ENCODE measurements around the gene DCK. TPM values are rescaled to one million over a fixed set of nuclear protein-coding genes. Genes with fewer than 3 reads are reported as not detected.

DCK gene
- total RNA-seq, 2 donors from 2014 or later: 4.6 to 7.3 TPM

GRCh38 chr4:70976252-70976651 is 17.2 kb upstream of the DCK start:
- H3K36me3 ChIP-seq (replicated peaks in 1 of 2; ENCODE audit: insufficient read depth in 1 of 2, low read depth in 2 of 2): no peaks in the 10 kb centered on the region
- no peak overlapping the region for H3K27ac ChIP-seq
- TF ChIP-seq POLR2A (IDR thresholded peaks at IDR 0.05) (no peak), CTCF (IDR thresholded peaks at IDR 0.05) (no peak)
- no peak overlapping the region for H3K4me3 ChIP-seq
- WGBS, 2 donors: 66 to 69% methylated on average over 3 of the region's 3 CpGs
- DNase-seq (no peak), ATAC-seq (no peak)
- H3K9me3 ChIP-seq: no peaks in the 10 kb centered on the region
- H3K4me1 ChIP-seq: peaks cover 3% of the 10 kb centered on the region
- intact Hi-C loops (cut with DNase I): no loop called here
- no peaks in the 10 kb centered on the region for H3K27me3 ChIP-seq

DNA sequence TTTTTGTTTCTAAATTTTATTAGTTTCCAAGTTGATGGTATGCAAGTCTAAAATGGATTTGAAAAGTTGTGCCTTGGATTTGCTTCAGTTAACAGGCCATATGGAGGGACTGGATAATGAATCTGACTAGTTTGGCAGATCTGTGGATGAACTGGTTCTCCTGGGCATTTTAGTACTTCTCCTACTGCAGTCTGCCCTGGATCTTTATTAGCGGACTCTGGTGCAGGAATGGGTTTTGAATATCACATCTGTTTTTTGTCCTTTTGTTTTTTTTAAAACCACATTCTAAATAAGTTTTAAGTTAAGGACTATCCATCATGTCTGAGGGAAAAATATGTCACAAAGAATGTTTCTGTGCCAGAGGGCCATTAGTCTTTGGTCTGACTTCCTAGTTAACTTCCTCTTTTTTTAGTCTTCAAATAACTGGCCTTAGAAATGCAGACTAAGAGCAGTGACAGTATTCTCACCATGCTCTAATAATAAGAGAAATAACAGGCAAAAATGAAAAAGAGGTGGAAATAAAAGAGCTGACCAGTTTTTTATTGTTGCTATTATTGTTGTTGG is 13.9 kb upstream of the DCK start:
- DNase-seq: no peak
- TF ChIP-seq POLR2A (IDR thresholded peaks at IDR 0.05): no peak
- no peak for TF ChIP-seq CTCF (IDR thresholded peaks at IDR 0.05)
- H3K9me3 ChIP-seq: no peaks in the 10 kb centered on the region
- H3K4me3 ChIP-seq: no peak overlapping the region
- peaks cover 3% of the 10 kb centered on the region for H3K4me1 ChIP-seq
- H3K36me3 ChIP-seq (replicated peaks in 1 of 2; ENCODE audit: insufficient read depth in 1 of 2, low read depth in 2 of 2): no peaks in the 10 kb centered on the region
- no peaks in the 10 kb centered on the region for H3K27me3 ChIP-seq
- H3K27ac ChIP-seq: peak overlapping the region in 1 of 4 donors; percentile 10
- 61 to 85% methylated on average over 1 of the region's 1 CpG for WGBS, 2 donors
- ATAC-seq: no peak
- intact Hi-C loops (cut with DNase I): no loop called here

DNA sequence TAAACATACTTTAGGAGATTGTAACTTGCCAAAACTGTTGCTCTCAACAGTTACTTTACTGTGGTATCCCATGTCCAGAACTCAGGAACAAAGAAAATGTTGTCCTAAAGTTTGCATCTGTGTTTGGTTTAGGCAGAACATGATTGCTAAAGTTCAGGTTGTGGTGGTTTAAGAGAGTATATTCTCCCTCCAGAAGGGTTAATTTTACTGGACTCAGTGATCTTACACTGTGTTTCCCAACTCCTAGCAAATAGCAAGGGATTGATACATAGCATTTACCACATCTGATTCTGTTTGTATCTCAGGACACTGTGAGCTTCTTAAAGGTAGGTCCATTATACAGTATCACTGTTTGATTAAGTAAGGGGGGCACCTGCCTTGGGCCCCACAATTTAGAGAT is 13.3 kb upstream of the DCK start:
- ATAC-seq (no peak), DNase-seq (no peak)
- H3K4me3 ChIP-seq: no peak overlapping the region
- H3K9me3 ChIP-seq: no peaks in the 10 kb centered on the region
- no peaks in the 10 kb centered on the region for H3K36me3 ChIP-seq (replicated peaks in 1 of 2; ENCODE audit: insufficient read depth in 1 of 2, low read depth in 2 of 2)
- no peak for TF ChIP-seq POLR2A (IDR thresholded peaks at IDR 0.05)
- TF ChIP-seq CTCF (IDR thresholded peaks at IDR 0.05): no peak
- no peaks in the 10 kb centered on the region for H3K27me3 ChIP-seq
- intact Hi-C loops (cut with DNase I): no loop called here
- H3K27ac ChIP-seq: no peak overlapping the region
- H3K4me1 ChIP-seq: peaks cover 3% of the 10 kb centered on the region

- TF ChIP-seq POLR2A (IDR thresholded peaks at IDR 0.05) (no peak), CTCF (IDR thresholded peaks at IDR 0.05) (no peak)
These were observed 9.3 kb upstream of the DCK start for GRCh38 chr4:70984106-70984505.

DNA sequence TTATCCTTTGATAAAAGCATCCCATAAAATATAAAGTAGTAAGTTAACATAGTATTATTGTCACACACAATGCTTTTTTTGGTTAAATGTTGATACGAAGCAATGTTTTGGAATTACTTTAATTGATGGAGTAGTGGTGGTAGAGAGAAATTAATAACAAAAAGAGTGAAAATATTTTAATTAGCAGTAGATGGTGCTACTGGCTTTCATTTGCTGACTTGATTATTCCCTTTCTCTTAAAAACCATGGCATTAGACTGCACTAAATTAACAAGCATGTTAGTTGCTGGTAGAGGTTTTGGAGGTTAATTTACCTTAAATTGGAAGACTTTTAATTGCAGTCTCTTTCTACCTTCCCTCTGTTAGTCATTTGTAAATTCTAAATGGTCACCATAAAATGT is 8.9 kb upstream of the DCK start:
- peaks cover 3% of the 10 kb centered on the region for H3K4me1 ChIP-seq
- intact Hi-C loops (cut with DNase I): no loop called here
- H3K36me3 ChIP-seq (replicated peaks in 1 of 2; ENCODE audit: insufficient read depth in 1 of 2, low read depth in 2 of 2): no peaks in the 10 kb centered on the region
- no peak overlapping the region for H3K4me3 ChIP-seq
- 63 to 74% methylated on average over 1 of the region's 1 CpG for whole genome bisulfite sequencing, 2 donors
- H3K9me3 ChIP-seq: no peaks in the 10 kb centered on the region
- no peak overlapping the region for H3K27ac ChIP-seq
- ATAC-seq (no peak), DNase-seq (no peak)
- no peak for TF ChIP-seq POLR2A (IDR thresholded peaks at IDR 0.05)
- peak in 2 of 7 experiments; percentile 14 to 22 for TF ChIP-seq CTCF (IDR thresholded peaks at IDR 0.05)
- H3K27me3 ChIP-seq: no peaks in the 10 kb centered on the region

More at GRCh38 chr4:70984106-70984505, 9.3 kb upstream of the DCK start:
- ATAC-seq: no peak
- Histone ChIP-seq H3K9me3 (no peaks in the 10 kb centered on the region), H3K4me1 (peaks cover 3% of the 10 kb centered on the region), H3K36me3 (replicated peaks in 1 of 2; ENCODE audit: insufficient read depth in 1 of 2, low read depth in 2 of 2) (no peaks in the 10 kb centered on the region), H3K27me3 (no peaks in the 10 kb centered on the region), H3K27ac (no peak overlapping the region), H3K4me3 (no peak overlapping the region)
- DNase-seq: no peak
- intact Hi-C loops (cut with DNase I): no loop called here

Data from body of pancreas (tissue), 4 donors.